Astrocyte of the cerebellum (primary cell): ENCODE measurements around the gene CAMTA1.

Source experiments
- DNase-seq: peaks from one replicate; pipeline ENCODE4 v3.0.0-alpha.2; 2011; ENCODE audit warnings: low read depth
- H3K4me3 ChIP-seq: 2 replicates; pipeline ENCODE4 v1.5.1; 2011; ENCODE audit warnings: mild to moderate bottlenecking, low read depth, low read length, moderate library complexity
- in situ Hi-C: cut with HindIII; loops from 2 replicates; pipeline ENCODE4 v1.10.0; 2017; ENCODE audit warnings: low sequenced_read_pairs
- TF ChIP-seq, protein P1 (sequence below): IDR thresholded peaks from 2 replicates; pipeline ENCODE4 v1.5.1; 2012; ENCODE audit warnings: low read length, low read depth, moderate library complexity, mild to moderate bottlenecking; ENCODE audit errors: missing control alignments

CAMTA1 gene

GRCh38 chr1:7613851-7614205 lies 828.6 kb downstream of the CAMTA1 start:
- H3K4me3 ChIP-seq = no peak overlapping the region

DNA sequence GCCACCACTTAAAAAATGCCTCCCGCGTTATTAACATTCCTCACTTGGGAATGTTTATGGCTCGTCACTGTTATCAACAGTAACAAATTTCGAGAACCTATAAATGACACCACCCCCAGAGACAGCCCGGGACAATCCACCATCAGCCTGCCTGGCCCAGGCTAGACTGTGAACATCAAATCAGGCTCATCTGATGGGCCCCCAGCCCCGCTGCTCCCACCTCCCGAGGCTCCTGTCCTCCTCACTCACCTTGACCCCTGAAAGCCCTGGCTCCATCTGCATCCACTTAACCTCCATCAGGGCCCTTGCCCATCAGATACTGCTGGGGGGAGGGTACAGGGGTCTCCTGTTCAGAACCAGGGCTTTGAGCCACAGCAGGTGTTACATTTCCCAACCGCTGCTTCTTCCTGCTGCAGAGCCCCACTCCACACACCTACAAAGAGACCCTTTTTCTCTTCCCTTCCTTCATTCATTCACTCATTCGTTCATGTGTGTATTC lies 829.4 kb downstream of the CAMTA1 start:
- TF ChIP-seq, protein P1, sequence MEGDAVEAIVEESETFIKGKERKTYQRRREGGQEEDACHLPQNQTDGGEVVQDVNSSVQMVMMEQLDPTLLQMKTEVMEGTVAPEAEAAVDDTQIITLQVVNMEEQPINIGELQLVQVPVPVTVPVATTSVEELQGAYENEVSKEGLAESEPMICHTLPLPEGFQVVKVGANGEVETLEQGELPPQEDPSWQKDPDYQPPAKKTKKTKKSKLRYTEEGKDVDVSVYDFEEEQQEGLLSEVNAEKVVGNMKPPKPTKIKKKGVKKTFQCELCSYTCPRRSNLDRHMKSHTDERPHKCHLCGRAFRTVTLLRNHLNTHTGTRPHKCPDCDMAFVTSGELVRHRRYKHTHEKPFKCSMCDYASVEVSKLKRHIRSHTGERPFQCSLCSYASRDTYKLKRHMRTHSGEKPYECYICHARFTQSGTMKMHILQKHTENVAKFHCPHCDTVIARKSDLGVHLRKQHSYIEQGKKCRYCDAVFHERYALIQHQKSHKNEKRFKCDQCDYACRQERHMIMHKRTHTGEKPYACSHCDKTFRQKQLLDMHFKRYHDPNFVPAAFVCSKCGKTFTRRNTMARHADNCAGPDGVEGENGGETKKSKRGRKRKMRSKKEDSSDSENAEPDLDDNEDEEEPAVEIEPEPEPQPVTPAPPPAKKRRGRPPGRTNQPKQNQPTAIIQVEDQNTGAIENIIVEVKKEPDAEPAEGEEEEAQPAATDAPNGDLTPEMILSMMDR = no peak
- in situ Hi-C loops = no loop called here

More at GRCh38 chr1:7613851-7614205, 828.6 kb downstream of the CAMTA1 start:
- TF ChIP-seq, protein P1 = no peak
- in situ Hi-C loops = no loop called here
- no peak for DNase-seq

DNA sequence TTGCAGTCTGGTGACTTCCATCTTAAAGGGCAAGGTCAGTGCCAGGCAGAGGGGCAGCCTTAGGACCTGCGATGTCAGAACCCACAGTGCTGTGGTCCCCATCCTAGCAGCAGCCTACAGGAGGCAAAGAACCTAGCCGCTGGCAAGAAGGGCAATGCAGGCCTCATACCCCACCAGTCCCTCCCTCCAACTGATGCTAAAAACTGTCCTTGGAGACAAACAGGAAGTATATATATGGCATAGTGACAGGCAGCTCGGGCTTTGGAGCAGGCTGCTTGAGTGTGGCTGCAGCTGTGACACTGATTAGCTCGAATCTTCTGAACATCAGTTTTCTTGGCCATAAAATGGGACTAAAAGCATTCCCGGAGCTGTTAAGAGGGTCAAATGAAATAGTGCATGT lies 829.9 kb downstream of the CAMTA1 start:
- H3K4me3 ChIP-seq = no peak overlapping the region
- TF ChIP-seq, protein P1 = no peak
- DNase-seq = no peak
- in situ Hi-C loops = no loop called here

More for the DNA sequence above, 829.4 kb downstream of the CAMTA1 start:
- no peak overlapping the region for H3K4me3 ChIP-seq
- DNase-seq = no peak

DNA sequence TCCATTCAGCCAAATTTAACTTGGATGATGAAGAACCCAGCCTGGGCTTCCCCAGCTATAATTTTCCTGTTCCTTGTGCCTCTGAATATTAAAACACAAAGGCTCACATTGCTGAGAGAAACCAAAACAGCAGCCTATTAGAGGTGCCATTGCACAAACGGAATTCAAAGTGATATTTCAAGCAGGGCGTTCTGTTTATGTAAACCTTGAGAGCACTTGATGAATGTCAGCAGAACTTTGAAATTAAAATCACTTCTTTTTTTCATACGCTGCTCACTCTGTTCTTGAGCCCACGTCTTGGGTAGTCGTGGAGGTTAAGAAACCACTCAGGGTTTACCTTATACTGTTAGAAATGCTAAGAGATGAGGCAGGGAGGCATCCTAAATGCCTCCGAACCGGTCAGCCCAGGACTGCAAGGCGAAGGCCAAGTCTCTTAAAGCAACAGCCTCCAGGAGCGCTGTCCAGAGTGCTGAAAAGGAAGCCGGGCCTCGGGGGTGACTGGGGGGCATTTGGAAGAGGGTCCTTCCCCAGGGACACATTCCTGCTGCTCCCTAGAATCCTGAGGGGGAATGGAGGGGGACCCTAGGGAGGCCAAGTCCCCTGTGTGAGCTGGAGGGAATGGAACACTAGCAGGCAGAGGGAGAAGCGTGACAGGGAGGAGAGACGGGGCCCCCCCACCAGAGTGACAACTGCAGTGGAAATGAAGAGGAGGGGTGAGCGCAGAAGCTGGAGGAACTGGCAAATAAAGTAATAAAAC lies 831.0 kb downstream of the CAMTA1 start:
- TF ChIP-seq, protein P1 = no peak
- in situ Hi-C loops = no loop called here
- DNase-seq = peak; percentile 24
- H3K4me3 ChIP-seq = no peak overlapping the region

DNA sequence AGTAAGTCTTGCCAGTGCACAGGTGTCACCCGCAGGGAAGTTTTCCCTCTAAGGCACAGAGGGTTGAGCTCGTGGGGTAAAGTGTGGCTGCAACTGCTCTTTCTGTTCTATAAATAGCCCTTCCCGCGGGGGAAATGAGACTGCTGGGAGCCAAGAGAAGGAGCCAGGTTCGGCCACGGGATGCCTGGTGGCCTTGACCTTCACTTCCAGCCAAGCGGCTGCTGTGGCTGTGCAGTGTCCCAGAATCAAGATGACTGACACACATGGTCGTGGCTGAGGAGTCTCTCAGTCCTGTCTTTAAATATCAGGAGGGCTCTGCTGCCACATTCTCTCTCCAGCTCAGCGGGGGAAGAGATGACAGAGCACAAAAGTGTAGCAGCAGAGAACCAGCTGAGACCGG lies 831.7 kb downstream of the CAMTA1 start:
- TF ChIP-seq, protein P1 = no peak
- no peak for DNase-seq
- no peak overlapping the region for H3K4me3 ChIP-seq
- in situ Hi-C loops = no loop called here

- no peak overlapping the region for H3K4me3 ChIP-seq
- in situ Hi-C loops = no loop called here
- TF ChIP-seq, protein P1 = no peak
- no peak for DNase-seq
Measured at GRCh38 chr1:7617826-7618225, 832.6 kb downstream of the CAMTA1 start.
